Measurements from ENCODE around the gene PML.
"Not testable (repeated sequence)": the region's sequence is repeated elsewhere in the genome, so short reads cannot be mapped to it uniquely, and the experiment has no call there.

The PML gene

GRCh38 chr15:74040109-74040850 lies 45.8 kb downstream of the PML start:
- DNase-seq, result peak; percentile 100

GRCh38 chr15:74041311-74041756 lies 46.8 kb downstream of the PML start:
- DNase-seq, result peak; percentile 80

GRCh38 chr15:74041777-74042435 lies 47.4 kb downstream of the PML start:
- DNase-seq, result no peak

GRCh38 chr15:74042603-74043424 lies 48.3 kb downstream of the PML start:
- no peak for DNase-seq

GRCh38 chr15:74043425-74044266 lies 49.1 kb downstream of the PML start:
- no peak for DNase-seq

GRCh38 chr15:74044267-74045110 lies 50.0 kb downstream of the PML start:
- no peak for DNase-seq

- DNase-seq, result no peak
Measured at GRCh38 chr15:74045184-74045583, 50.7 kb downstream of the PML start.

- no peak for DNase-seq
Measured at GRCh38 chr15:74045636-74046274, 51.2 kb downstream of the PML start.

GRCh38 chr15:74046275-74046674 lies 51.8 kb downstream of the PML start:
- DNase-seq, result no peak

- DNase-seq, result no peak
Measured at GRCh38 chr15:74050127-74050526, 55.6 kb downstream of the PML start.

GRCh38 chr15:74050556-74051234 lies 56.2 kb downstream of the PML start:
- peak; percentile 68 for DNase-seq

GRCh38 chr15:74052271-74053260 lies 58.0 kb downstream of the PML start:
- not testable (repeated sequence) for DNase-seq

GRCh38 chr15:74053517-74053916 lies 59.0 kb downstream of the PML start:
- DNase-seq, result no peak

- peak; percentile 88 for DNase-seq
Measured at GRCh38 chr15:74053941-74054529, 59.5 kb downstream of the PML start.

GRCh38 chr15:74055804-74056203 lies 61.3 kb downstream of the PML start:
- DNase-seq, result no peak

GRCh38 chr15:74056330-74056729 lies 61.8 kb downstream of the PML start:
- DNase-seq, result not testable (repeated sequence)

GRCh38 chr15:74059050-74059833 lies 64.7 kb downstream of the PML start:
- not testable (repeated sequence) for DNase-seq

GRCh38 chr15:74060251-74060650 lies 65.7 kb downstream of the PML start:
- no peak for DNase-seq

Measured in fibroblast of skin of scalp (primary cell).